Keratinocyte (primary cell): Measurements from ENCODE around the gene ELOVL7.
"Not testable (repeated sequence)": the region's sequence is repeated elsewhere in the genome, so short reads cannot be mapped to it uniquely, and the experiment has no call there.

Experiments used
- EZH2 ChIP-seq: IDR thresholded peaks from one replicate; pipeline ENCODE4 v1.6.1; 2012; ENCODE audit warnings: inconsistent platforms, mild to moderate bottlenecking, low read length, moderate library complexity
- TF ChIP-seq, protein P1 (sequence below), 3 experiments: IDR thresholded peaks in 1 of 3; conservative IDR thresholded peaks in 1 of 3; optimal IDR thresholded peaks in 1 of 3; 2 replicates in 2 of 3; 3 replicates in 1 of 3; pipeline versions ENCODE3 to v1.5.1; 2011; ENCODE audit warnings: low read length in 3 of 3, mild to moderate bottlenecking in 3 of 3, moderate library complexity in 2 of 3, control low read depth in 1 of 3, inconsistent platforms in 1 of 3; ENCODE audit not compliant: insufficient read depth in 2 of 3; ENCODE audit errors: extremely low read depth in 1 of 3

DNA sequence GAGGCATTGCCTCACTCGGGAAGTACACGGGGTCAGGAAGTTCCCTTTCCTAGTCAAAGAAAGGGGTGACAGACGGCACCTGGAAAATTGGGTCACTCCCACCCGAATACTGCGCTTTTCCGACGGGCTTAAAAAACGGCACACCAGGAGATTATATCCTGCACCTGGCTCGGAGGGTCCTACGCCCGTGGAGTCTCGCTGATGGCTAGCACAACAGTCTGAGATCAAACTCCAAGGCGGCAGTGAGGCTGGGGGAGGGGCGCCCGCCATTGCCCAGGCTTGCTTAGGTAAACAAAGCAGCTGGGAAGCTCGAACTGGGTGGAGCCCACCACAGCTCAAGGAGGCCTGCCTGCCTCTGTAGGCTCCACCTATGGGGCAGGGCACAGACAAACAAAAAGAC lies 16.5 kb upstream of the ELOVL7 start:
- TF ChIP-seq, protein P1, sequence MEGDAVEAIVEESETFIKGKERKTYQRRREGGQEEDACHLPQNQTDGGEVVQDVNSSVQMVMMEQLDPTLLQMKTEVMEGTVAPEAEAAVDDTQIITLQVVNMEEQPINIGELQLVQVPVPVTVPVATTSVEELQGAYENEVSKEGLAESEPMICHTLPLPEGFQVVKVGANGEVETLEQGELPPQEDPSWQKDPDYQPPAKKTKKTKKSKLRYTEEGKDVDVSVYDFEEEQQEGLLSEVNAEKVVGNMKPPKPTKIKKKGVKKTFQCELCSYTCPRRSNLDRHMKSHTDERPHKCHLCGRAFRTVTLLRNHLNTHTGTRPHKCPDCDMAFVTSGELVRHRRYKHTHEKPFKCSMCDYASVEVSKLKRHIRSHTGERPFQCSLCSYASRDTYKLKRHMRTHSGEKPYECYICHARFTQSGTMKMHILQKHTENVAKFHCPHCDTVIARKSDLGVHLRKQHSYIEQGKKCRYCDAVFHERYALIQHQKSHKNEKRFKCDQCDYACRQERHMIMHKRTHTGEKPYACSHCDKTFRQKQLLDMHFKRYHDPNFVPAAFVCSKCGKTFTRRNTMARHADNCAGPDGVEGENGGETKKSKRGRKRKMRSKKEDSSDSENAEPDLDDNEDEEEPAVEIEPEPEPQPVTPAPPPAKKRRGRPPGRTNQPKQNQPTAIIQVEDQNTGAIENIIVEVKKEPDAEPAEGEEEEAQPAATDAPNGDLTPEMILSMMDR (optimal IDR thresholded peaks at IDR 0.05 in 1 of 3, IDR thresholded peaks at IDR 0.05 in 1 of 3, conservative IDR thresholded peaks at IDR 0.05 in 1 of 3; ENCODE audit: extremely low read depth in 1 of 3, insufficient read depth in 2 of 3, low read length in 3 of 3) = not testable (repeated sequence)
- TF ChIP-seq EZH2 = not testable (repeated sequence)
